Cardiac muscle cell (in vitro differentiated cells and primary cell): ENCODE measurements around the gene CD300C. TPM values are rescaled to one million over a fixed set of nuclear protein-coding genes. Genes with fewer than 3 reads are reported as not detected.

Experiments used
- DNase-seq, 2 donors: peaks; one replicate each; pipeline versions ENCODE4 v3.0.0 to v3.0.0-alpha.2; 2010 to 2017; ENCODE audit warnings: low read depth in 1 of 2, low spot score in 1 of 2
- H3K27ac ChIP-seq: fragments of 200-600 bp; sonication (generic); 2 replicates; pipeline ENCODE4 v1.5.1; 2016
- H3K27me3 ChIP-seq: fragments of 200-600 bp; sonication (generic); 2 replicates; pipeline ENCODE4 v1.6.0; 2016; ENCODE audit warnings: control low read depth
- H3K36me3 ChIP-seq: fragments of 200-600 bp; sonication (generic); 2 replicates; pipeline ENCODE4 v1.5.1; 2016; ENCODE audit warnings: control low read depth
- H3K4me1 ChIP-seq: fragments of 200-600 bp; sonication (generic); 2 replicates; pipeline ENCODE4 v1.8.1; 2017; ENCODE audit warnings: low read depth, mild to moderate bottlenecking, mixed run types
- H3K4me3 ChIP-seq: fragments of 200-600 bp; sonication (generic); 2 replicates; pipeline ENCODE4 v1.5.1; 2016; ENCODE audit warnings: mild to moderate bottlenecking
- H3K9me3 ChIP-seq: fragments of 200-600 bp; sonication (generic); 2 replicates; pipeline ENCODE4 v1.5.1; 2017; ENCODE audit warnings: low read depth, mild to moderate bottlenecking, control low read depth
- polyA plus RNA-seq: library from polyadenylated mRNA; unstranded; fragments of >200 nt; fragmentation: Nextera tagmentation; extraction: Ambion mirVana; gene quantifications from 2 replicates; pipeline ENCODE4 v1.2.1, GENCODE V29; 2016
- total RNA-seq: library from RNA; depleted of rRNA; stranded (reverse); fragments of >200 nt; gene quantifications from 2 replicates; pipeline ENCODE4 v1.2.3, GENCODE V29; 2016
- TF ChIP-seq, protein P1 (sequence below): IDR thresholded peaks from 2 replicates; pipeline ENCODE4 v1.5.1; 2012; ENCODE audit warnings: low read depth, mild to moderate bottlenecking, low read length

The CD300C gene
- total and polyA plus RNA-seq, 2 experiments from 2014 or later = 0.12 to 0.83 TPM

DNA sequence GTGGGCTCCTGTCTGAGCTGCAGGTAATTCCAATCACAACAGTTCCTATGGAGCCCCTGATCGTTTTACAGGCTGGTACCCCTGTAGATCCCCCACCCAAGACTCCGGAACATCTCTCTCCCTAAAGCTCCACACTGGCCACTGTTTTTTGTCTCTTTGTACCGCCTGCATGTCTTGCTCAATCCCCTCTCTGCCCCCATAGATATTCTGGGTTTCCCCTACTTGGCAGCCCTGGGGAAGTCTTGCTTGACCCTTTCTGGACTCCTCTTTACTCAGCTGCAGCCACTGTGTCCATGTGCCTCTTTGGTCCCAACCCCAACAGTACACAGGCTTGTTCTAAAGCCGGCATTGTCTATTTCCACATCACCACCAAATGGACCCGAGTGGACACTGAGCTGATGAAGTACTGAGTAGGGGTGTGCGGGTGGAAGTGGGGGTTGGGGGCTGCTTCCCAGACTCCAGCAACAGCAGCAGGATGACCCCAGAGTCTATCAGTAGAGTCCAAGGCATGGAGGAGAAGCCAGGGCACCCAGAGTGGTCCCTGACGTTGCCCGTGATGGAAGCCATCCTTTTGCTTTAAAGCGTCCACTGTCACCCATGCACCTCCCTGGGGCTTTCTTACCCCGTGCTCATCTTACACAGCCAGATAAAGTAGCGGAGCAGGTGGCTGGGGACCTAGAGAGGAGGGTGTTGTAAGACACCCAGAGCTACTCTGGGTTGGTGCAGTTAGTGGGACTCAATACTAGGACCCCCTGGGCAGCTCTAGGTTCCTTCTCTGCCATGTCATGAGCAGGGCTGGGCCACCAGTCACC is 21.1 kb downstream of the CD300C start:
- Histone ChIP-seq H3K36me3 (no peaks in the 10 kb centered on the region), H3K4me1 (no peaks in the 10 kb centered on the region), H3K9me3 (no peaks in the 10 kb centered on the region), H3K27ac (no peak overlapping the region), H3K27me3 (peaks cover 9% of the 10 kb centered on the region), H3K4me3 (no peak overlapping the region)
- no peak for DNase-seq
- TF ChIP-seq, protein P1, sequence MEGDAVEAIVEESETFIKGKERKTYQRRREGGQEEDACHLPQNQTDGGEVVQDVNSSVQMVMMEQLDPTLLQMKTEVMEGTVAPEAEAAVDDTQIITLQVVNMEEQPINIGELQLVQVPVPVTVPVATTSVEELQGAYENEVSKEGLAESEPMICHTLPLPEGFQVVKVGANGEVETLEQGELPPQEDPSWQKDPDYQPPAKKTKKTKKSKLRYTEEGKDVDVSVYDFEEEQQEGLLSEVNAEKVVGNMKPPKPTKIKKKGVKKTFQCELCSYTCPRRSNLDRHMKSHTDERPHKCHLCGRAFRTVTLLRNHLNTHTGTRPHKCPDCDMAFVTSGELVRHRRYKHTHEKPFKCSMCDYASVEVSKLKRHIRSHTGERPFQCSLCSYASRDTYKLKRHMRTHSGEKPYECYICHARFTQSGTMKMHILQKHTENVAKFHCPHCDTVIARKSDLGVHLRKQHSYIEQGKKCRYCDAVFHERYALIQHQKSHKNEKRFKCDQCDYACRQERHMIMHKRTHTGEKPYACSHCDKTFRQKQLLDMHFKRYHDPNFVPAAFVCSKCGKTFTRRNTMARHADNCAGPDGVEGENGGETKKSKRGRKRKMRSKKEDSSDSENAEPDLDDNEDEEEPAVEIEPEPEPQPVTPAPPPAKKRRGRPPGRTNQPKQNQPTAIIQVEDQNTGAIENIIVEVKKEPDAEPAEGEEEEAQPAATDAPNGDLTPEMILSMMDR = no peak

DNA sequence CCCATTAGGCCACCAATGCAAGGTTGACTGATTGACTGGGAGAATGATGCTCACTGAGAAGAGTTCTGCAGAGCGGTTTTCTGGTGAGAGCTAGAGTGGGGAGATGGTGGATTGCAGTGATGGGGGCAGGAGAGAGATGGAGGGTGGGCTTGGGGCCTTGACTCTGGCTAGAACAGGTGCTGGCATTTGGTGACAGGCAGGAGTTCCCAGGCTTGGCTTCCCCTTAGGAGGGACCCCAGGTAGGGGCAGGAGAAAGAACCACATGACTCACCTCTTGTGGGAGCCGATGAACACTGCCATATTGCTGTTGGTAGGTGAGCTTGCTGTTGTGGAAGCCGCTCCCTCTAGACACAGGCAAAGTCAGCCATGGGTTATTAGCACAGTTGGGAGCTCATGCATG is 22.6 kb downstream of the CD300C start:
- Histone ChIP-seq H3K4me1 (no peaks in the 10 kb centered on the region), H3K36me3 (no peaks in the 10 kb centered on the region), H3K4me3 (no peak overlapping the region), H3K27me3 (peaks cover 9% of the 10 kb centered on the region), H3K27ac (no peak overlapping the region), H3K9me3 (no peaks in the 10 kb centered on the region)
- TF ChIP-seq, protein P1 = no peak
- no peak for DNase-seq

DNA sequence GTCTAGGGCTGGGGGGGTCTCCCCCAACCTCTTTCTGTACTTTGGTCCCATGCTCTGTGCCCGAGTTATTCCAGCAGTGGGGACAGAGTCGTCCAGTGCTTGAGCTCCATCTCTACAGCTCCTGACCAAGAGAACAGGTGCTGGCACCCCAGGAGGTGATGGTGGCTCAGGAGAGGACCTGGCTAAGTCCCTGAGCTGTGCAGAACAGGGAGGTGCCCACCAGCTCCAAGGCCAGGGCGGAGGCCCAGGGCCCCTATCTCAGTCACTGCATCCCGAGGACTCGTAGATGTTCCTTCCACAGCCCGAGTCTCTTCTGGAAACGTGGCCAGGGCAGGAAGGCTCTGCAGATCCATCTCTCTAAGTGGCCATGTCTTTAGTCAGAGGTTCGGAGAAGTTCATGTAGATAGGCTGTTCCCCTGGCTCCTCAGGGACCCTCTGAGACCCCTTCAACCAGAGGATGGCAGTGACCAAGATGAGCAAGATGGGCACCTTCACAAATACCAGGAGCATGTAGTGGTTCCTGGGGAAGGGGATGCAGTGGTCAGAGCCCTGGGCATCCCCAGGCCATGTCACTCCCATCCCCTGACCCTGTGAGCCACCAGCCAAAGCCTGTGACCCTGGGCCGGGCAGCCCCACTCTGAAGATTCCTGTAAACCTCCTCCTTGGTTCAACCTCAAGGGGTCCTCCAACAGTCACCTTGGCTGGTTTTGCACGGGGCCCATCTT is 23.4 kb downstream of the CD300C start:
- Histone ChIP-seq H3K9me3 (no peaks in the 10 kb centered on the region), H3K27ac (no peak overlapping the region), H3K36me3 (no peaks in the 10 kb centered on the region), H3K4me3 (no peak overlapping the region), H3K27me3 (peaks cover 9% of the 10 kb centered on the region), H3K4me1 (no peaks in the 10 kb centered on the region)
- TF ChIP-seq, protein P1 = no peak
- no peak for DNase-seq

DNA sequence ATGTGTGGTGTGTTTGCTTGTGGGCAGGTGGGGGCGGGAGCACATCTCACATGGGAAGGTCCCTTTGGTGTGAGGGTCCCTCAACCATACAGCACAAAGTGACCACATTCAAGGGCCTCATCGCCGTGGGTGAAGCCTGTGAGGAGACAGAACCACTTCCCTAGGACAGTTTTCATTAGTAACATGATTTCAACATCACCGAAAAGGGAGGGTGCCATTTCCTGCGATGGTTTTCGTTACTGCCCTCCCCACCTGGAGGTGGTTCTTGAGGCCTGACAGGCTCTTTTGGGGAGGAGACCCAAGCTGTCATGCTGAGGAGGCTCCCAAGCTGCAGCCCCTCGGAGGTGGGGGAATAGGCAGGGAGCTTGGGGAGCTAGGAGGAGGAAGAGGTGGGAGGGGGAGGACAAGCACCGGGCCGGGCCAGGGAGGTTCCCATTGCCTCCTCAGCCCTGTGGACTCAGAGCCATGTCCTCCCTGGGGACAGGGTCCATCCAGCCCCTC is 24.2 kb downstream of the CD300C start:
- Histone ChIP-seq H3K4me1 (no peaks in the 10 kb centered on the region), H3K36me3 (no peaks in the 10 kb centered on the region), H3K9me3 (no peaks in the 10 kb centered on the region), H3K4me3 (no peak overlapping the region), H3K27me3 (peaks cover 9% of the 10 kb centered on the region), H3K27ac (no peak overlapping the region)
- DNase-seq = no peak
- TF ChIP-seq, protein P1 = no peak

DNA sequence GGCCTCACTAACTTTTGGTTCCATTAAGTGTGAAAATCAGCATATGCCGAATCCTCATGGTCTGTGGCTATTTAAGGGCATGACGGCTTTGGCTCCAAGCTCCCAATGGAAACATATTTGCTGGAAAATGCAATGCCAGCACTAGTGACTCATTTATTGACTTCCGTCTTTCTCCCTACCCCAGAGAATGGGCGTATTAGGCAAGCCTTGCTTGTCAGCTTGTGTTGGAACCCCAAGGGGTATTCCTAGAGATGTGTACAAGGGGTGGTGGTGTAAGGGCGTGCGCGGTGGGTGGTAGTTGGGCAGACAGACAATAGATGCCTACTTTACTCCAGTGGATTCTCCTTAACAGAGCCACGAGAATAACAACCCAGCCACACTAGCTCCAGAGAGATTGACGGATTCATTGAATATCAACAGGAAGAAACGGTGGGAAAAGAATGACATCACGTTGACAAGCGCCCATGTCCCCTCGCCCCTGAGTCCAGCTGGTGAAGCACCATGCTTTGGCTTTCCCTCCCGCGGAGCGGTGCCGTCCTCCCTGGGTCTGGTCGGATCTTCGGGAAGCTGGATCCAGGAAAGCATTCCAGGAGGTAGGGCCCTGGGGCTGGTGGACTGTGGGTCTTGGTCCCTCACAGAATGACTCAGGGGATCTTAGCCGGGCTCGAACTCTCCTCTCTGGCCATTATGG is 25.0 kb downstream of the CD300C start:
- TF ChIP-seq, protein P1 = no peak
- Histone ChIP-seq H3K9me3 (no peaks in the 10 kb centered on the region), H3K4me3 (no peak overlapping the region), H3K27ac (no peak overlapping the region), H3K4me1 (no peaks in the 10 kb centered on the region), H3K36me3 (no peaks in the 10 kb centered on the region), H3K27me3 (peaks cover 8% of the 10 kb centered on the region)
- DNase-seq = no peak
